ENCODE results near the gene BEAN1.

BEAN1 gene

DNA sequence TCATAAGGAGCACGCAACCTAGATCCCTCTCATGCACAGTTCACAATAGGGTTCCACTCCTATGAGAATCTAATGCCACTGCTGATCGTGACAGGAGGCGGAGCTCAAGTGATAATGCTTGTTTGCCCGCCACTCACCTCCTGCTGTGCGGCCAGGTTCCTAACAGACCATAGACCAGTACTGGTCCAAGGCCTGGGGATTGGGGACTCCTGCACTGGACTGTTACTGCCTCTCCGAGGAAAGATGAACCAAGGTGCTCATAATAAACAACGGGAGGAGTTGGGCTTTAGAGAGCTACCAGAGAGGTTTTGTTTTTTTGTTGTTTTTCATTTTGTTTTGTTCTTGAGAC is 64.6 kb downstream of the BEAN1 start:
- no peak overlapping the region for H3K4me2 ChIP-seq (ENCODE audit: low read length)
- no peak overlapping the region for H4K91ac ChIP-seq (ENCODE audit: low read depth, low read length)
- no peak overlapping the region for H4K8ac ChIP-seq (ENCODE audit: low read depth, low read length)
- no peak for DNase-seq
- H3K9ac ChIP-seq (ENCODE audit: low read length): no peak overlapping the region
- H3K18ac ChIP-seq (ENCODE audit: low read length): no peak overlapping the region
- peaks cover 2 to 3% of the 10 kb centered on the region in 2 experiments for H3K4me1 ChIP-seq (ENCODE audit: control insufficient read depth in 1 of 2, insufficient read depth in 2 of 2, low read length in 2 of 2)
- no peak overlapping the region for H3K4ac ChIP-seq (ENCODE audit: low read depth, low read length)
- H2AFZ ChIP-seq (ENCODE audit: insufficient read depth, low read length, poor library complexity): no peak overlapping the region
- H2AK5ac ChIP-seq (ENCODE audit: low read length): no peak overlapping the region
- no peak overlapping the region for H2BK12ac ChIP-seq (ENCODE audit: low read length)
- H3K79me2 ChIP-seq (ENCODE audit: control insufficient read depth, insufficient read depth, low read length, poor library complexity): no peaks in the 10 kb centered on the region
- WGBS (ENCODE audit: extremely low coverage, insufficient coverage, insufficient read length): no CpG with 5 or more reads among the region's 7 CpGs
- H3K27me3 ChIP-seq (ENCODE audit: insufficient read depth, low read length): no peaks in the 10 kb centered on the region
- no peak overlapping the region for H3K14ac ChIP-seq (ENCODE audit: low read length)
- H2BK5ac ChIP-seq (ENCODE audit: low read depth, low read length, poor library complexity): no peak overlapping the region
- no peak overlapping the region for H3K27ac ChIP-seq (ENCODE audit: low read depth, low read length)
- no peak overlapping the region for H4K12ac ChIP-seq (ENCODE audit: low read depth, low read length)
- no peak overlapping the region for H3K4me3 ChIP-seq (ENCODE audit: low read depth, low read length)
- H3K23ac ChIP-seq (ENCODE audit: low read length): no peak overlapping the region
- no peak overlapping the region for H2BK120ac ChIP-seq (ENCODE audit: insufficient read depth, low read length, poor library complexity)
- no peaks in the 10 kb centered on the region for H3K36me3 ChIP-seq (ENCODE audit: control insufficient read depth in 1 of 2, insufficient read depth in 2 of 2, low read length in 2 of 2)
- no peaks in the 10 kb centered on the region for H3K79me1 ChIP-seq (ENCODE audit: low read length)
- H3K9me3 ChIP-seq (ENCODE audit: insufficient read depth, low read depth, low read length): peaks cover 9% of the 10 kb centered on the region

DNA sequence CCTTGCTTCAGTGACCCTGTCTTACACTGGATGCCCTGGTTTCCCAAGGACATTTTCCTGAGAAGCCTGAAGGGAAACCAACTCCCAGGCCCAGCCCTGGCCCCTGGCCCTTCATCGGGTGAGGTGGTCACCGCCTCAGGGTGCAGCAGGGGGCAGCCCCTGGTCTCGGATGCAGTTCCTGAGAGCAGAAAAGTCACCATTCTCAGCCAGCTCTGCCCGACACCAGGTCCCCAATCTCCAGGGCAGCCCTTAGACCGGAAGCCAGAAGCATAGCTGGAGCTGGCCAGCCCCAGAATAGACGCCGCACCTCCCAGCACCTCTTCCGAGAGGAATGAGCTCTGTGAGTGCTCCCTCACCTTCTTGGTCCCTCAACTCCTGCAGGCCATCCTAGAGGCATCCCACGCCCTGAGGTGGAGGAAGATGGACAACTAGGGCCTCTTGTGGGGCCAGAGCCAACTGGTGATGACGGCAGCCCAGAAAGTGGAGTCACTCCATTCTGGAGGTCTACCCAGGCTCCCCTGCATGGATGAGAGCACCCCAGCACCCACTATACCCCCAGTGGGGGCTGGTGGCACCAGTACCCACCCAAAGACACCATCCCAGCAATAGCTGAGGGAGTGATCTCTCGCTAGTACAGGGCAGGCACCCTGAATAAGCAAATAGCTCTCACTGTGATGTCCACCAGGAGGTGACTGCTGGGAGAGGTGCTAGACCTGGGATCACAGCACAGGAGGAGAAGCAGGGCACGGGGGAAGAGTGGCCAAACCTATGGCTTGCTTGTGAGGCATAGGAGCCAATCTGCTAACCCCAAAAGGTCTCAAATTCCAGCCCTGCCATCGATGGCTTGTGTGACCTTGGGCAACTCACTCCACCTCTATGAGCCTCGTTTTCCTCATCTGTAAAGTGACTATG is 66.7 kb downstream of the BEAN1 start:
- Histone ChIP-seq H3K79me1 (ENCODE audit: low read length) (no peaks in the 10 kb centered on the region), H3K14ac (ENCODE audit: low read length) (no peak overlapping the region), H3K4me2 (ENCODE audit: low read length) (no peak overlapping the region), H2AK5ac (ENCODE audit: low read length) (no peak overlapping the region), H4K91ac (ENCODE audit: low read depth, low read length) (no peak overlapping the region), H3K36me3 (ENCODE audit: control insufficient read depth in 1 of 2, insufficient read depth in 2 of 2, low read length in 2 of 2) (no peaks in the 10 kb centered on the region), H3K4ac (ENCODE audit: low read depth, low read length) (no peak overlapping the region), H3K4me3 (ENCODE audit: low read depth, low read length) (no peak overlapping the region), H3K9me3 (ENCODE audit: insufficient read depth, low read depth, low read length) (peaks cover 9% of the 10 kb centered on the region), H4K12ac (ENCODE audit: low read depth, low read length) (no peak overlapping the region), H2BK120ac (ENCODE audit: insufficient read depth, low read length, poor library complexity) (no peak overlapping the region), H3K79me2 (ENCODE audit: control insufficient read depth, insufficient read depth, low read length, poor library complexity) (no peaks in the 10 kb centered on the region), H3K27me3 (ENCODE audit: insufficient read depth, low read length) (no peaks in the 10 kb centered on the region), H2BK12ac (ENCODE audit: low read length) (no peak overlapping the region), H4K8ac (ENCODE audit: low read depth, low read length) (no peak overlapping the region), H2BK5ac (ENCODE audit: low read depth, low read length, poor library complexity) (no peak overlapping the region), H3K4me1 (ENCODE audit: control insufficient read depth in 1 of 2, insufficient read depth in 2 of 2, low read length in 2 of 2) (no peaks in the 10 kb centered on the region), H3K18ac (ENCODE audit: low read length) (no peak overlapping the region), H3K9ac (ENCODE audit: low read length) (no peak overlapping the region), H3K23ac (ENCODE audit: low read length) (no peak overlapping the region), H2AFZ (ENCODE audit: insufficient read depth, low read length, poor library complexity) (no peak overlapping the region), H3K27ac (ENCODE audit: low read depth, low read length) (no peak overlapping the region)
- no CpG with 5 or more reads among the region's 14 CpGs for WGBS (ENCODE audit: extremely low coverage, insufficient coverage, insufficient read length)
- no peak for DNase-seq

DNA sequence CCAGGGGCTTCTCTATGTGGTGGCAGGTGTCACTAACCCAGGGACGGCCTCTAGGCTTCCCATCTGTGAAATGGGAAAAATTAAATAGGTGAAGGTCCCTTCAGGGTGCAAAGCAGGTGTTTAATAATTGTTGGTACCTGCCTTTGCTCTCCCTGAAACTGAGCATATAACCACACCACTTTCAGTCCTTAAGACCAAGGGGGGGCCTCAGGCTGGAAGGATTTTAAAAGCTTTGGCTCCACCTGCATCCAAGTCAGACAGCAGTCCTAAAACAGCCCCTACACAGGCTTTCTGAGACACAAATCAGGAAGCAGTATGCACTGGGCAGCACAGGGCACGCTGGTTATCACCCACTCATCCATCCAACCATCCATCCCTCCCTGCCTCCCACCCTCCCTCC is 67.8 kb downstream of the BEAN1 start:
- Histone ChIP-seq H3K27me3 (ENCODE audit: insufficient read depth, low read length) (no peaks in the 10 kb centered on the region), H3K14ac (ENCODE audit: low read length) (no peak overlapping the region), H2AK5ac (ENCODE audit: low read length) (no peak overlapping the region), H3K36me3 (ENCODE audit: control insufficient read depth in 1 of 2, insufficient read depth in 2 of 2, low read length in 2 of 2) (no peaks in the 10 kb centered on the region), H4K8ac (ENCODE audit: low read depth, low read length) (no peak overlapping the region), H4K91ac (ENCODE audit: low read depth, low read length) (no peak overlapping the region), H3K4me1 (ENCODE audit: control insufficient read depth in 1 of 2, insufficient read depth in 2 of 2, low read length in 2 of 2) (no peaks in the 10 kb centered on the region), H3K27ac (ENCODE audit: low read depth, low read length) (no peak overlapping the region), H3K9ac (ENCODE audit: low read length) (no peak overlapping the region), H2BK12ac (ENCODE audit: low read length) (no peak overlapping the region), H3K4ac (ENCODE audit: low read depth, low read length) (no peak overlapping the region), H4K12ac (ENCODE audit: low read depth, low read length) (no peak overlapping the region), H2BK5ac (ENCODE audit: low read depth, low read length, poor library complexity) (no peak overlapping the region), H2AFZ (ENCODE audit: insufficient read depth, low read length, poor library complexity) (no peak overlapping the region), H3K23ac (ENCODE audit: low read length) (no peak overlapping the region), H3K18ac (ENCODE audit: low read length) (no peak overlapping the region), H3K9me3 (ENCODE audit: insufficient read depth, low read depth, low read length) (peaks cover 9% of the 10 kb centered on the region), H3K4me3 (ENCODE audit: low read depth, low read length) (no peak overlapping the region), H3K4me2 (ENCODE audit: low read length) (no peak overlapping the region), H3K79me1 (ENCODE audit: low read length) (no peaks in the 10 kb centered on the region), H3K79me2 (ENCODE audit: control insufficient read depth, insufficient read depth, low read length, poor library complexity) (no peaks in the 10 kb centered on the region), H2BK120ac (ENCODE audit: insufficient read depth, low read length, poor library complexity) (no peak overlapping the region)
- WGBS (ENCODE audit: extremely low coverage, insufficient coverage, insufficient read length): no CpG with 5 or more reads among the region's 2 CpGs
- no peak for DNase-seq

DNA sequence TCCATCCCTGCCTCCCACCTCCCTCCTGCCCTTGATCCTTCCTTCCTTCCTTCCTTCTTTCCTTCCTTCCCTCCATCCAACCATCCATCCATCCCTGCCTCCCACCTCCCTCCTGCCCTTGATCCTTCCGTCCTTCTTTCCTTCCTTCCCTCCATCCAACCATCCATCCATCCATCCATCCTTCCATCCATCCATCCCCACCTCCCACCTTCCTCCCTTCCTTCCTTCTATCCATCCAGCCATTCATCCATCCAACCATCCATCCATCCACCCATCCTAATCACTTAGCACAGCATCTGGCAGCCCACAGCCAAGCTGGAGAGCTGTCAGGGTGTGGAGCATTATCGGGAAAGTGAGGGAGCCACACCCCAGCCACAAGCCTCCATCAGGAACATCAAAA is 68.3 kb downstream of the BEAN1 start:
- H2BK120ac ChIP-seq (ENCODE audit: insufficient read depth, low read length, poor library complexity): no peak overlapping the region
- H2AFZ ChIP-seq (ENCODE audit: insufficient read depth, low read length, poor library complexity): no peak overlapping the region
- no peak overlapping the region for H3K9ac ChIP-seq (ENCODE audit: low read length)
- no peak overlapping the region for H3K4ac ChIP-seq (ENCODE audit: low read depth, low read length)
- H3K4me3 ChIP-seq (ENCODE audit: low read depth, low read length): peak overlapping the region; percentile 2
- no peak overlapping the region for H2BK5ac ChIP-seq (ENCODE audit: low read depth, low read length, poor library complexity)
- peaks cover 9% of the 10 kb centered on the region for H3K9me3 ChIP-seq (ENCODE audit: insufficient read depth, low read depth, low read length)
- WGBS (ENCODE audit: extremely low coverage, insufficient coverage, insufficient read length): 100% methylated on average over 1 of the region's 2 CpGs
- H2AK5ac ChIP-seq (ENCODE audit: low read length): no peak overlapping the region
- H3K36me3 ChIP-seq (ENCODE audit: control insufficient read depth in 1 of 2, insufficient read depth in 2 of 2, low read length in 2 of 2): no peaks in the 10 kb centered on the region
- no peak overlapping the region for H4K91ac ChIP-seq (ENCODE audit: low read depth, low read length)
- H3K23ac ChIP-seq (ENCODE audit: low read length): no peak overlapping the region
- H3K4me2 ChIP-seq (ENCODE audit: low read length): no peak overlapping the region
- no peak overlapping the region for H3K18ac ChIP-seq (ENCODE audit: low read length)
- H4K8ac ChIP-seq (ENCODE audit: low read depth, low read length): no peak overlapping the region
- H3K27ac ChIP-seq (ENCODE audit: low read depth, low read length): no peak overlapping the region
- no peak for DNase-seq
- no peaks in the 10 kb centered on the region for H3K4me1 ChIP-seq (ENCODE audit: control insufficient read depth in 1 of 2, insufficient read depth in 2 of 2, low read length in 2 of 2)
- no peaks in the 10 kb centered on the region for H3K79me1 ChIP-seq (ENCODE audit: low read length)
- H3K79me2 ChIP-seq (ENCODE audit: control insufficient read depth, insufficient read depth, low read length, poor library complexity): no peaks in the 10 kb centered on the region
- H4K12ac ChIP-seq (ENCODE audit: low read depth, low read length): no peak overlapping the region
- H3K14ac ChIP-seq (ENCODE audit: low read length): no peak overlapping the region
- H2BK12ac ChIP-seq (ENCODE audit: low read length): no peak overlapping the region
- no peaks in the 10 kb centered on the region for H3K27me3 ChIP-seq (ENCODE audit: insufficient read depth, low read length)
